GM12874 (cell line): Measurements from ENCODE around the gene GSC.

Experiments
- TF ChIP-seq, protein P1 (sequence below): IDR thresholded peaks from 2 replicates; pipeline ENCODE4 v1.5.1; 2011; ENCODE audit warnings: low read depth, mild to moderate bottlenecking, control low read depth, low read length, moderate library complexity; ENCODE audit not compliant: insufficient read depth

GSC gene

DNA sequence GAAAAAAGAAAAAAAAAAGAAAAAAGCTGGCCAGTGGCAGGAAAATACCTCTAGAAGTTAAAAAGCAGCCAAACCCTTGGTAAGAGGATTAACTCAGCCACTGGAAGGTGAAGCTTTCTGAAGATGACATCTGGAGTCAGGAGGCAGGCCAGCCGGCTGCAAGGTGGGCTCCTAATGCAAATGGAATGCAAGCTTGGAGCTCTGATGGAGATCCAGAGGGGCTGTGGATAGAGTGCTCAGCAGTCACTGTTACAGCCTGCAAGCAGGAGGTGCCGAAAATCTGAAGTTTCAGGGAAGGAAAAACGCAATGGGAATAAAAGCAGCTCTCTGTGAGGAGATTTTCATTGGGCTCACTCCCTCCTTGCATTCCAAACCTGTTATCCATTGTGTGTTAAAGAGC is 41.0 kb downstream of the GSC start:
- TF ChIP-seq, protein P1, sequence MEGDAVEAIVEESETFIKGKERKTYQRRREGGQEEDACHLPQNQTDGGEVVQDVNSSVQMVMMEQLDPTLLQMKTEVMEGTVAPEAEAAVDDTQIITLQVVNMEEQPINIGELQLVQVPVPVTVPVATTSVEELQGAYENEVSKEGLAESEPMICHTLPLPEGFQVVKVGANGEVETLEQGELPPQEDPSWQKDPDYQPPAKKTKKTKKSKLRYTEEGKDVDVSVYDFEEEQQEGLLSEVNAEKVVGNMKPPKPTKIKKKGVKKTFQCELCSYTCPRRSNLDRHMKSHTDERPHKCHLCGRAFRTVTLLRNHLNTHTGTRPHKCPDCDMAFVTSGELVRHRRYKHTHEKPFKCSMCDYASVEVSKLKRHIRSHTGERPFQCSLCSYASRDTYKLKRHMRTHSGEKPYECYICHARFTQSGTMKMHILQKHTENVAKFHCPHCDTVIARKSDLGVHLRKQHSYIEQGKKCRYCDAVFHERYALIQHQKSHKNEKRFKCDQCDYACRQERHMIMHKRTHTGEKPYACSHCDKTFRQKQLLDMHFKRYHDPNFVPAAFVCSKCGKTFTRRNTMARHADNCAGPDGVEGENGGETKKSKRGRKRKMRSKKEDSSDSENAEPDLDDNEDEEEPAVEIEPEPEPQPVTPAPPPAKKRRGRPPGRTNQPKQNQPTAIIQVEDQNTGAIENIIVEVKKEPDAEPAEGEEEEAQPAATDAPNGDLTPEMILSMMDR: no peak

DNA sequence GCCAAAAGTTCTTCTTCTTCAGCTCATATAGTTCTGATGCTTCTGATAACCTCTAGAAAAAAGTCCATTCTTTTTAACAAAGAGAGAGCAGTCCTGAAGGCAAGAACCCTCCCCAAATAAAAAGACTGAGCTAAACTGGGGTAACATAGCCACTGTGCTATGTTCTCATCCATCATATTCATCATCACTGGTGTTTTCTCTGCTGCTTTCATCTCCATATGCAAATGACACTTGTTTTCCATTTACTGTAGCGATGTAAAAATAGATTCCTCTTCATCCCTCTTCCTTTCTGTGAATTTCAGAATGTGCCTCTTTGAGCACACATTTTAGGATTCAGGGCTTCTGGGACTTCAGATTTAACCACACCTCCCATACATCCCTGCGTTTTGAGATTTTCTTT is 44.9 kb downstream of the GSC start:
- TF ChIP-seq, protein P1: no peak

DNA sequence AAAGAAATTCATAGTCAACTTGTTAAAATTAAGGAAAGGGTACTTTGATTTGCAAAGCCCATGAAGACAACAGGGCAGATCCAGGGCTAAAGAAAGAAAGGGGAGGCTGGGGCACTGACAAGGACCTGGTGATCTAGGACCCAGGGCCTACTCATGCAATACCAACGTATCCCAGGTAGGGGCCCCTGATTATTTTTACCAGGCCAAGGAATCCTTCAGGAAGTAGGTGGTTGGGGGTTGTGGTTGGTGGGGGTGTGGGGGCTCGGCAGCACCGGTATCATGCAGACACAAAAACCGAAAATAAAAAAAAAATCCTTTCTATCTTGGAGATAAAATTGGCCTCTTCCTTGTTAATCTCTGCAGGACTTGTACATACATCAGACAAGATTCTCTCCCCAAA is 47.5 kb downstream of the GSC start:
- TF ChIP-seq, protein P1: no peak
